HUES6 (cell line): ENCODE measurements around the gene RTN1.

Experiments used
- H3K27ac ChIP-seq: 2 replicates; pipeline ENCODE4 v1.7.0; 2013; ENCODE audit warnings: low read depth, mild to moderate bottlenecking, low read length, inconsistent platforms
- H3K27me3 ChIP-seq: 2 replicates; pipeline ENCODE4 v1.6.1; 2013; ENCODE audit warnings: low read length; ENCODE audit not compliant: control insufficient read depth, insufficient read depth
- H3K36me3 ChIP-seq: 2 replicates; pipeline ENCODE4 v1.6.1; 2013; ENCODE audit warnings: low read length; ENCODE audit not compliant: control insufficient read depth, insufficient read depth
- H3K4me1 ChIP-seq: 2 replicates; pipeline ENCODE4 v1.6.1; 2013; ENCODE audit warnings: low read length; ENCODE audit not compliant: control insufficient read depth, insufficient read depth
- H3K4me3 ChIP-seq: 2 replicates; pipeline ENCODE4 v1.5.1; 2013; ENCODE audit warnings: low read depth, low read length
- H3K9ac ChIP-seq: one replicate; pipeline ENCODE4 v1.6.1; 2013; ENCODE audit warnings: mild to moderate bottlenecking, low read length
- H3K9me3 ChIP-seq: 2 replicates; pipeline ENCODE4 v1.6.1; 2013; ENCODE audit warnings: low read depth, low read length; ENCODE audit not compliant: control insufficient read depth, insufficient read depth

The RTN1 gene

GRCh38 chr14:59785629-59786028 lies 84.9 kb downstream of the RTN1 start:
- H3K4me3 ChIP-seq, result no peak overlapping the region
- H3K27me3 ChIP-seq, result no peaks in the 10 kb centered on the region
- no peak overlapping the region for H3K9ac ChIP-seq
- H3K4me1 ChIP-seq, result 0 out of 2 replicates have a peak, but pooled peaks cover 4% of the 10 kb centered on the region
- no peaks in the 10 kb centered on the region for H3K36me3 ChIP-seq
- H3K9me3 ChIP-seq, result no peaks in the 10 kb centered on the region
- H3K27ac ChIP-seq, result no peak overlapping the region

- no peak overlapping the region for H3K4me3 ChIP-seq
- H3K27me3 ChIP-seq, result no peaks in the 10 kb centered on the region
- no peak overlapping the region for H3K27ac ChIP-seq
- H3K9ac ChIP-seq, result no peak overlapping the region
- no peaks in the 10 kb centered on the region for H3K36me3 ChIP-seq
- H3K4me1 ChIP-seq, result 0 out of 2 replicates have a peak, but pooled peaks cover 4% of the 10 kb centered on the region
- no peaks in the 10 kb centered on the region for H3K9me3 ChIP-seq
These were observed 87.8 kb downstream of the RTN1 start for GRCh38 chr14:59782760-59783159.

DNA sequence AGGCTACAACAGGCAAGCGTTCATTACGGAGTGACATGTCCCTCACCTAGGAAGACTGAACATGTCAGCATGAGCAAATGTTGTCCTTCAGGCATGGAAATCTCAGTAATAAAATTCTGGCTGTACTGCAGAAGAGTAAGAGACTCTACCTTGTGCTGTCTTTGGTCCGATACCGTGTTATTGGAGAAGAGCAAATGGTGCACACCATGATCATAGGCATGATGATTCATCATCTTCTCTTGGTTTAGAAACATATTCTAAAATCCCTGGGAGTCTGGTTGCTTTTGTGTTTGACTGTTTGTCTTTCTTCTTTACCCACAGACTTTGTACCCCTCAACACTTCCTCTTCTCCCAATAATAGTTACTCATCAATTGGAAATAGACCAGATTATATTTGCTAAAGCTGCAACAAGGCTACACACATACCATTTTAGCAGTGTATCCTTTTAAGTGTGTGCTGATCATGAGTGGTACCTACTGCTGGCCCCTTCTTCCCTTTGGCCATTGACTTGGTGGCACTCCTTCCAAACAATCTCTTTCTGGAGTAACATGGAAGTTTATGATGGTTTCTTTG lies 93.5 kb downstream of the RTN1 start:
- Histone ChIP-seq H3K36me3 (no peaks in the 10 kb centered on the region), H3K9ac (no peak overlapping the region), H3K9me3 (no peaks in the 10 kb centered on the region), H3K4me3 (no peak overlapping the region), H3K27ac (no peak overlapping the region), H3K27me3 (no peaks in the 10 kb centered on the region), H3K4me1 (no peaks in the 10 kb centered on the region; the same call in 1 of the 2 replicates)

- Histone ChIP-seq H3K27me3 (no peaks in the 10 kb centered on the region), H3K27ac (no peak overlapping the region), H3K9ac (no peak overlapping the region), H3K4me1 (no peaks in the 10 kb centered on the region; the same call in 1 of the 2 replicates), H3K4me3 (no peak overlapping the region), H3K9me3 (no peaks in the 10 kb centered on the region), H3K36me3 (no peaks in the 10 kb centered on the region)
These were observed 94.1 kb downstream of the RTN1 start for GRCh38 chr14:59776468-59776867.

- Histone ChIP-seq H3K9ac (no peak overlapping the region), H3K4me1 (no peaks in the 10 kb centered on the region; the same call in 1 of the 2 replicates), H3K4me3 (no peak overlapping the region), H3K27ac (no peak overlapping the region), H3K27me3 (no peaks in the 10 kb centered on the region), H3K9me3 (no peaks in the 10 kb centered on the region), H3K36me3 (no peaks in the 10 kb centered on the region)
These were observed 98.3 kb downstream of the RTN1 start for GRCh38 chr14:59772233-59772632.

DNA sequence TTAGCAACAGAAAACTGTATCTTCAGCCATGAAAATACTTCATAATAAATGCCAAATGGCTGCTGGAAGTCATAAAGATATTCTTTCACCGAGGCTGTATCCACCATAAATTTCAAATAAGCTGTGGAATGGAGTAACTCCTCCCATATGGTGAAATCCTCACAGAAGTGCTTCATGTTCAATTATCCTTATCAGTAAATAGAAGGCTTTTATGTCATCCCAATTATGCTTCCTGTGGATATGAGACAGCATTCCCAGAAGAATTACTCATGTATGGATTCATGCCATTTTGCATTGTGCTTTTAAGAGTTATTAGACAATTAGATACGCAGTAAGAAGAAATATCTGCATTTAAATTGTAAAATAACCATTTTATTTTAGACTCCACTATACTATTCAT lies 99.0 kb downstream of the RTN1 start:
- no peak overlapping the region for H3K9ac ChIP-seq
- H3K4me1 ChIP-seq, result no peaks in the 10 kb centered on the region; the same call in 1 of the 2 replicates
- no peak overlapping the region for H3K27ac ChIP-seq
- H3K36me3 ChIP-seq, result no peaks in the 10 kb centered on the region
- no peak overlapping the region for H3K4me3 ChIP-seq
- no peaks in the 10 kb centered on the region for H3K9me3 ChIP-seq
- H3K27me3 ChIP-seq, result no peaks in the 10 kb centered on the region

DNA sequence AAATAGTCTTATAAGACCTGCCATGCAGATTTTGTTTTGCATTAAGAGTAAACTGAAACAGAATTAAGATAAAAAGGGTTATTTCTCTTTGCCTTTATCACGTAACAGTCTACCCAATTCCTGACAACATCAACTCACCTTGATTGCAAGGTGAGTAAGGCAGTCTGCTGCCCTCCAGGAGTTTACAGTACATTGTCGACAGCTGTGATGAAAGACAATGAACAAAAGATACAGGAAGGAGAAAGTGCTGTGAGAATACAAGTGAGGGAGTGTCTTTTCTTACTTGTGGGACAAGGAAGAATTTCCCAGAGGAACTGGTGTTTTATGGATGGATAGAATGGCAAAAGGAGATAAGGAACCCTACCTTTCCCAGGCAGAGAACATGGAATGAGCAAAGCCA lies 101.0 kb downstream of the RTN1 start:
- Histone ChIP-seq H3K27ac (no peak overlapping the region), H3K9ac (no peak overlapping the region), H3K4me1 (no peaks in the 10 kb centered on the region; the same call in 1 of the 2 replicates), H3K27me3 (no peaks in the 10 kb centered on the region), H3K36me3 (no peaks in the 10 kb centered on the region), H3K4me3 (no peak overlapping the region), H3K9me3 (no peaks in the 10 kb centered on the region)

- Histone ChIP-seq H3K36me3 (no peaks in the 10 kb centered on the region), H3K27ac (no peak overlapping the region), H3K27me3 (no peaks in the 10 kb centered on the region), H3K4me1 (no peaks in the 10 kb centered on the region; the same call in 1 of the 2 replicates), H3K4me3 (no peak overlapping the region), H3K9ac (no peak overlapping the region), H3K9me3 (no peaks in the 10 kb centered on the region)
These were observed 101.7 kb downstream of the RTN1 start for GRCh38 chr14:59768855-59769375.

DNA sequence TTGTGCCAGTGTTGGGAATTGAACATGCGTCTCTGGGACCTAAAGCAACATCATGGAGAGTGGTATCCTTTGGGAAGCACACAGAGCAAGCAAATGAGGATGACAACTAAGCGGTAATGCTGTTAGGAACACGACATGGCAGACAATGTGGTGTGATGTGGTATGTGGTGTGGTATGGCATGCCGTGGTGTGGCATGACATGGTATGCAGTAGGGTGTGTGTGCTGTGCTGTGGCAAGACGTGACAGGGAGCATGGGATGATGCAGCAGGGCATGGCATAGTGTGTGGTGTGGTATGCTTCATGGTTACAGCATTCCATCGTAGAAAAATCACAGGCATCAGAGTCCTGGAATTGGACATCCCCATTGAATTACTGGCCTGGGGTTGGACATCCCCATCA lies 108.7 kb downstream of the RTN1 start:
- no peaks in the 10 kb centered on the region for H3K27me3 ChIP-seq
- H3K4me1 ChIP-seq, result no peaks in the 10 kb centered on the region
- no peak overlapping the region for H3K4me3 ChIP-seq
- no peaks in the 10 kb centered on the region for H3K36me3 ChIP-seq
- no peaks in the 10 kb centered on the region for H3K9me3 ChIP-seq
- H3K9ac ChIP-seq, result no peak overlapping the region
- no peak overlapping the region for H3K27ac ChIP-seq

DNA sequence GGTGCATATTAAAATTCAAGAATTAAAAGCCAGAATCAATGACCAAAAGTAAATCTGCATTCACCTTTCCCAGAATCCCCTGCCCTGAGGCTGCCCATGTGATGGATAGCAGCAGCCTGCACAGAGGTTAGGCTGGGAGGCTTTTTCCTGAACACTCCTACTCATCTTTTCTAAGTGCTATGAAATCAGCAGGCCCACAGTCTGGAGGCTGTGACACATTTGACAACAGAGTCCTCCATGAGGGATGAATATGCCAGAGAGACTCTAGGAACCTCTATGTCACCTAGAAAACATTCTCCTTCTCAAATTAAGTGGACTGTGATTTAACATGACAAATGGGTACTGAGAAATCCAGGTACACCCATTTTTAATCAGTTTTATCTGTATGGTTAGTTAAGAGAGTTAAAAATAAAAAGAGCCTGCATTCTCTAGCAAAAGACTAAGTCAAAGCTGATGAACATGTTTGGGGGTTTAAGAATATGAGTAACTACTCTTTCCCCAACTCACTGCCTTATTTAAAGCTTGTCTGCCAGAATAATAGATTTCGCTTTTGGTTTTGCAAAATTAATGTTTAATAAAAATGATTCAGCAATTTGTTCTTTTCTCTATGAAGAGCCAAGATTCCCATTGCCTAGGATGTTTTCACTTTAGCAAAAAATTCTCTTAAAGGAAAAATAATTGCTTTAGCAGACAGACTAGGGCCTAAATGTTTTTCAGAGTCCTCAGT lies 115.0 kb downstream of the RTN1 start:
- no peaks in the 10 kb centered on the region for H3K27me3 ChIP-seq
- no peaks in the 10 kb centered on the region for H3K36me3 ChIP-seq
- no peaks in the 10 kb centered on the region for H3K9me3 ChIP-seq
- H3K4me3 ChIP-seq, result no peak overlapping the region
- no peak overlapping the region for H3K9ac ChIP-seq
- H3K4me1 ChIP-seq, result peaks cover 5% of the 10 kb centered on the region; the same call in 1 of the 2 replicates
- H3K27ac ChIP-seq, result no peak overlapping the region

GRCh38 chr14:59754256-59754655 lies 116.3 kb downstream of the RTN1 start:
- no peaks in the 10 kb centered on the region for H3K27me3 ChIP-seq
- H3K27ac ChIP-seq, result no peak overlapping the region
- no peak overlapping the region for H3K9ac ChIP-seq
- peaks cover 5% of the 10 kb centered on the region; the same call in 1 of the 2 replicates for H3K4me1 ChIP-seq
- no peaks in the 10 kb centered on the region for H3K36me3 ChIP-seq
- no peaks in the 10 kb centered on the region for H3K9me3 ChIP-seq
- H3K4me3 ChIP-seq, result no peak overlapping the region
